ENCODE data around the gene LYRM2. TPM values are rescaled to one million over a fixed set of nuclear protein-coding genes. Genes with fewer than 3 reads are reported as not detected.

LYRM2 gene
- total and polyA plus RNA-seq, 9 of the 15 experiments (the other 6 are each of a cell fraction or from before 2014, with no cell fraction given): 13.9 to 115 (median 42.9) TPM

- TF ChIP-seq E2F5 (CRISPR knock-in tag; IDR thresholded peaks at IDR 0.05) (no peak), CEBPG (CRISPR knock-in tag; IDR thresholded peaks at IDR 0.05) (no peak), CEBPG (tag; conservative IDR thresholded peaks at IDR 0.05 in 1 of 2, IDR thresholded peaks at IDR 0.05 in 1 of 2) (no peak), HSF4 (CRISPR knock-in tag; IDR thresholded peaks at IDR 0.05; ENCODE audit: borderline replicate concordance) (no peak), MYC (IDR thresholded peaks at IDR 0.05; ENCODE audit: low read depth, low read length) (no peak), MYC (CRISPR knock-in tag; IDR thresholded peaks at IDR 0.05; ENCODE audit: borderline replicate concordance, low read depth) (no peak), TFE3 (CRISPR knock-in tag; IDR thresholded peaks at IDR 0.05) (no peak), SIRT6 (IDR thresholded peaks at IDR 0.05; ENCODE audit: low read depth, low read length) (no peak), ZNF444 (CRISPR knock-in tag; IDR thresholded peaks at IDR 0.05) (no peak), CBX8 (IDR thresholded peaks at IDR 0.05; ENCODE audit: borderline replicate concordance, extremely low read depth, low read depth, low read length, poor library complexity, severe bottlenecking) (no peak), SMARCA5 (IDR thresholded peaks at IDR 0.05) (no peak)
These were observed 30.5 kb upstream of the LYRM2 start (continued) for GRCh38 chr6:89669002-89669401.

All from K562 (cell line).